Myocyte (in vitro differentiated cells): ENCODE data around the gene IFNG. TPM values are rescaled to one million over a fixed set of nuclear protein-coding genes. Genes with fewer than 3 reads are reported as not detected.
"Not testable (repeated sequence)": the region's sequence is repeated elsewhere in the genome, so short reads cannot be mapped to it uniquely, and the experiment has no call there.

ENCODE experiments used
- DNase-seq: peaks from one replicate; pipeline ENCODE4 v3.0.0-alpha.2; 2012; ENCODE audit warnings: low read depth
- polyA plus RNA-seq: library from polyadenylated mRNA; unstranded; fragments of >200 nt; gene quantifications from one replicate; pipeline ENCODE4 v1.2.1, GENCODE V29; 2012; ENCODE audit warnings: missing spikeins
- total RNA-seq: library from RNA; depleted of rRNA; stranded (reverse); fragments of >200 nt; gene quantifications from 2 replicates; pipeline ENCODE4 v1.2.3, GENCODE V29; 2014

The IFNG gene
- total RNA-seq, result not detected in 2 replicates
- polyA plus RNA-seq, result not detected

GRCh38 chr12:68159681-68160304, at the start of gene IFNG:
Gene IFNG (minus strand): TSS chr12:68159740. CDS start chr12:68159615, 125 bp downstream.
- no peak for DNase-seq

- not testable (repeated sequence) for DNase-seq
Observed at GRCh38 chr12:68209048-68209728, 49.6 kb upstream of the IFNG start.

GRCh38 chr12:68207276-68207675, 47.7 kb upstream of the IFNG start:
- DNase-seq, result no peak

- no peak for DNase-seq
Observed at GRCh38 chr12:68206446-68206845, 46.9 kb upstream of the IFNG start.

GRCh38 chr12:68203460-68203875, 43.9 kb upstream of the IFNG start:
- DNase-seq, result no peak

- no peak for DNase-seq
Observed at GRCh38 chr12:68200854-68201253, 41.3 kb upstream of the IFNG start.

- DNase-seq, result no peak
Observed at GRCh38 chr12:68199127-68199526, 39.6 kb upstream of the IFNG start.

GRCh38 chr12:68198507-68199086, 39.1 kb upstream of the IFNG start:
- no peak for DNase-seq

- DNase-seq, result no peak
Observed at GRCh38 chr12:68190301-68190700, 30.8 kb upstream of the IFNG start.

- peak; percentile 78 for DNase-seq
Observed at GRCh38 chr12:68189821-68190242, 30.3 kb upstream of the IFNG start.

GRCh38 chr12:68185598-68185997, 26.1 kb upstream of the IFNG start:
- no peak for DNase-seq

- peak; percentile 65 for DNase-seq
Observed at GRCh38 chr12:68180792-68181744, 21.5 kb upstream of the IFNG start.

- DNase-seq, result no peak
Observed at GRCh38 chr12:68178774-68179439, 19.4 kb upstream of the IFNG start.

- DNase-seq, result no peak
Observed at GRCh38 chr12:68178184-68178583, 18.6 kb upstream of the IFNG start.

GRCh38 chr12:68177562-68177961, 18.0 kb upstream of the IFNG start:
- DNase-seq, result no peak

GRCh38 chr12:68176257-68176656, 16.7 kb upstream of the IFNG start:
- DNase-seq, result no peak

GRCh38 chr12:68175557-68176061, 16.1 kb upstream of the IFNG start:
- no peak for DNase-seq

- DNase-seq, result not testable (repeated sequence)
Observed at GRCh38 chr12:68174761-68175160, 15.2 kb upstream of the IFNG start.

- DNase-seq, result no peak
Observed at GRCh38 chr12:68173792-68174191, 14.3 kb upstream of the IFNG start.

- DNase-seq, result no peak
Observed at GRCh38 chr12:68170726-68171125, 11.2 kb upstream of the IFNG start.
